CD4-positive, alpha-beta T cell treated with Interleukin-21 for 1 hour (primary cell): ENCODE results near the gene MAVS.
"Not testable (repeated sequence)": the region's sequence is repeated elsewhere in the genome, so short reads cannot be mapped to it uniquely, and the experiment has no call there.

Experiments
- DNase-seq: peaks from one replicate; pipeline ENCODE4 v3.0.0-alpha.2; 2020

The MAVS gene

DNA sequence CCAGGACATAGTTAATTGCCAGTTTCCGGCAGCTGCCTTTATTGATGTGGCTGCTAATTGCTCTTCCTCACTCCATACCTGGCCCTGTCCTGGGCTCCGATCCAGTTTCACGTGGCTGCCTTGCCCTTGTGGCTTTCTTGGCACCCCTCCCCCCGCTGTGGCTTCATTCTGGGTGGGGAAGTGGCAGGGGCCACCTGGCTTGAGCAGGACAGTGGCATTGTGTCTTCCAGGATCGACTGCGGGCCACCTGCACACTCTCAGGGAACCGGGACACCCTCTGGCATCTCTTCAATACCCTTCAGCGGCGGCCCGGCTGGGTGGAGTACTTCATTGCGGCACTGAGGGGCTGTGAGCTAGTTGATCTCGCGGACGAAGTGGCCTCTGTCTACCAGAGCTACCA is 10.8 kb downstream of the MAVS start:
- no peak for DNase-seq

DNA sequence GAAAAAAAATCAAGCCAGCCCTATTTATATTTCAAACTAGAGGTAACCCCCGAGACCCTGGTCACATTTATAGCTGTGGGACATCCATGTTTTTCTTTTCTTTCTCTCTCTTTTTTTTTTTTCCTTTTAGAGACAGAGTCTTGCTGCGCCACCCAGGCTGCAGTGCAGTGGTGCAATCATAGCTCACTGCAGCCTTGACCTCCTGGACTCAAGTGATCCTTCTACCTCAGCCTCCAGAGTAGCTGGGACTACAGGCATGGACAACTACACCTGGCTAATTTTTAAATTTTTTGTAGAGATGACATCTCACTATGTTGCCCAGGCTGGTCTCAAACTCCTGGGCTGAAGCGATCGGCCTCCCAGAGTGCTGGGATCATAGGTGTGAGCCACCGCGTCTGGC is 12.1 kb downstream of the MAVS start:
- DNase-seq = no peak

DNA sequence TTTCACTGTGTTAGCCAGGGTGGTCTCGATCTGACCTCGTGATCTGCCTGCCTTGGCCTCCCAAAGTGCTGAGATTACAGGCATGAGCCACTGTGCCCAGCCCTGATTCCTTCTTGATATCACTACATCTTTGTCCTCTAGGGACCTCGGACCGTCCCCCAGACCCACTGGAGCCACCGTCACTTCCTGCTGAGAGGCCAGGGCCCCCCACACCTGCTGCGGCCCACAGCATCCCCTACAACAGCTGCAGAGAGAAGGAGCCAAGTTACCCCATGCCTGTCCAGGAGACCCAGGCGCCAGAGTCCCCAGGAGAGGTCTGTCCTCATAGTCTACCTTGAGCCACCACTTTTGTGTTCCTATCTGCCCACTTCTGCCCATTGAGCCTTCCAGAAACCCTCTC is 14.6 kb downstream of the MAVS start:
- no peak for DNase-seq

DNA sequence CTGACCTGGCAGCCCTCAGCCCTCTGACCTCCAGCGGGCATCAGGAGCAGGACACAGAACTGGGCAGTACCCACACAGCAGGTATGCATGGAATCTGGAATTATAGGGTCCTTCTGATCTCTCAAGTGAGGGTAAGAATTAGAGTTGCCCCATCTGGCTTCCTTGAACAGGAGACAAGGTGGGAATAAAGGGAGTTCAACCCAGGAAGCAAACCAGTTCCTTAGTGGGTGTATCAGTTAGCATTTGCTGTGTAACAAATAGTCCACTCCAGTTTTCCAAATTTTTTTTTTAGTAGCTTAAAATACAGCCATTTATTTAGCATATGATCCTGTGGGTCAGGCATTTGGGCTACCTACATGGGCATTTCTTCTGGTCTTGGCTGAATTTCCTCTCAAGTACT is 15.7 kb downstream of the MAVS start:
- DNase-seq = no peak

DNA sequence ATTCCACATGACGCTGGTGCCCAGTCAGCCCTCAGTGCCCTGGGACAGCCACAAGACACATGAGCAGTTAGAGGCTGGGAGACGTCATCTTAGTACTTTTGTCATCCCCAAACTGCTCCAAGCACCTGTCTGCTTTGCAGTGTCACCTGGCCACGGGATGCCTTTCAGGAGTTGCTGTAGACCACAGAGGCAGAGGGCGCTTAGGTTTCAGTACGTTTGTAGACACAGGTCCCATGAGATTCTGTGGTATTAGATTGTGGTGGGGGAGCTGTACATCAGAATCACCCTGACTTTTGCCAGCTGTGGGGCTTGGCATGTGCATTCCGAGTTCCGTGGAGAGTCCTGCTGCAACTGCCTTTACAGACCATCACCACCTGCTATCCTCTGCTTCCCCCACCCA is 16.7 kb downstream of the MAVS start:
- no peak for DNase-seq

DNA sequence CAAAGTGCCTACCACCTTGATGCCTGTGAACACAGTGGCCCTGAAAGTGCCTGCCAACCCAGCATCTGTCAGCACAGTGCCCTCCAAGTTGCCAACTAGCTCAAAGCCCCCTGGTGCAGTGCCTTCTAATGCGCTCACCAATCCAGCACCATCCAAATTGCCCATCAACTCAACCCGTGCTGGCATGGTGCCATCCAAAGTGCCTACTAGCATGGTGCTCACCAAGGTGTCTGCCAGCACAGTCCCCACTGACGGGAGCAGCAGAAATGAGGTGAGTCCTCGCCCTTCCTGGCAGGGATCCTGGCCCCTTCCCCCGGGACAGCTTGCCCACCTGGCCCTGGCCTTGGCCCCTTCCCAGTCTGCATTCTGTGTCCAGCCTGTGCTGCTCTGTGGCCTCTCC is 17.9 kb downstream of the MAVS start:
- no peak for DNase-seq

DNA sequence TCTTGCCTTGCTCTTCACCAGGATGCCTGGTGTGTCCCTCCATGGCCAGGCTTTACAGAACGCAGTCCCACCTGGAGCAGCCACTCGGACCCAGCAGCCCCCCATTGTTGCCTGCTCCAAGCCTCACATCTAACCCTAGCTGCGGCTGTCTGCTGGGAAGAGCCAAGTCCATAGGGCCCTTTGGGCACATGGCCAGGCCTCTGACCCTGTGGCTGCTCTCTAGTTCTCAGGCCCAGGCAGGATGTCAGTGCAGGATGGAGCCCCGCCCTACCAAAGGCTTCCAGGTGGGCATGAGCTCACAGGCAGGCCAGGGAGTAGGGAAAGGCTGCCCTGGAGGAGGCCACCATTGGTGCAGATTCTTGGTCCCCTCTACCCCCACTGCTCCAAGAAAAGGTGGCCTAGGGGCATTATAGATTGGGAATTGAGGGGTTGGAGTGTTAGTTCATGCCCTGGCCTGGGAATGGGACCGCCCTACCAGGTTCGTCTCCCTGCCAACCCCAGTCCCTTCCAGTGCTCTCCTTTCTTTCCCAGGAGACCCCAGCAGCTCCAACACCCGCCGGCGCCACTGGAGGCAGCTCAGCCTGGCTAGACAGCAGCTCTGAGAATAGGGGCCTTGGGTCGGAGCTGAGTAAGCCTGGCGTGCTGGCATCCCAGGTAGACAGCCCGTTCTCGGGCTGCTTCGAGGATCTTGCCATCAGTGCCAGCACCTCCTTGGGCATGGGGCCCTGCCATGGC is 18.7 kb downstream of the MAVS start:
- no peak for DNase-seq

DNA sequence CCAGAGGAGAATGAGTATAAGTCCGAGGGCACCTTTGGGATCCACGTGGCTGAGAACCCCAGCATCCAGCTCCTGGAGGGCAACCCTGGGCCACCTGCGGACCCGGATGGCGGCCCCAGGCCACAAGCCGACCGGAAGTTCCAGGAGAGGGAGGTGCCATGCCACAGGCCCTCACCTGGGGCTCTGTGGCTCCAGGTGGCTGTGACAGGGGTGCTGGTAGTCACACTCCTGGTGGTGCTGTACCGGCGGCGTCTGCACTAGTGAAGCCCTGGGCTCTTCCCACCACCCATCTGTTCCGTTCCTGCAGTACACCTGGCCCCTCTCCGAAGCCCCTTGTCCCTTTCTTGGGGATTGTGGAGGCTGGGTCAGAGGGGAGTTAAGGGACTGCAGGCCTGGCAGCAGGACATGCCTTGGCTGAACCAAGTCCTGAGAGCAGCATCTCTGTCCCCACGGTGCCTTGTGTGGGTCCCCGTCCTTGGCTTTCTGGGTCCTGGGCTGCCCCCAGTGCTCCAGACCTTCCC is 19.3 kb downstream of the MAVS start:
- DNase-seq = no peak

DNA sequence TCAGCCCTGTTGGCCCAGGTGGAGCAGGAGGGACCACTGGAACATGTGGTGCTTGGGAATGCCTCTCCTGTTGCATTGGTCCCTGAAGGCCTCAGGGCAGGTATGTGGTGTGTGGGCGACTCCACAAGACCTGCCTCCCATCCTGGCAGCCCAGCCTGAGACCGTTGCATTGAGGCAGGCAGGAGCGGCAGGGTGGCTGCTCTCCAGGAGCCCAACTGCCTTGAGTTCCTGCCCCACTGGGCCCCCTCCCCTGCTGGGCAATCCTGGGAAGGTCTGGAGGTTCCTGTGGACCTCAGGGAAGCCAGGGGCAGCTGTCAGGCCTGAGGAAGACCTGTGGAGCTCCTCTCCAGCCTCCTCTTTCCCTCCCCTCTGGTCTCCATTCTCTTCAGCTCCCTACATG is 19.8 kb downstream of the MAVS start:
- no peak for DNase-seq

DNA sequence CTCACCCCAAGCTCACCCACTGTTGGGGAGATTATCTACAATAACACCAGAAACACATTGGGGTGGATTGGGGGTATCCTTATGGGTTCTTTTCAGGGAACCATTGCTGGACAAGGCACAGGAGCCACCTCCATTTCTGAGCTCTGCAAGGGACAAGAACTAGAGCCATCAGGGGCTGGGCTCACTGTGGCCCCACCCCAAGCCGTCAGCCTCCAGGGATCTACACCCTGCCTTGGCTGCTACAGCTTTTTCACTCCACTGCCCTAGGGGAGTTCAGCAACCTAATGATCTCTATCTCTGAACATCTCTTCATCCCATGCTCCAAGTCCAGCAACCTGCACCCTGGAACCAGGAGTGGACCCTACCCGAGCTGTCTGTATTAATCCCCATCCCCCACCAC is 21.2 kb downstream of the MAVS start:
- no peak for DNase-seq

DNA sequence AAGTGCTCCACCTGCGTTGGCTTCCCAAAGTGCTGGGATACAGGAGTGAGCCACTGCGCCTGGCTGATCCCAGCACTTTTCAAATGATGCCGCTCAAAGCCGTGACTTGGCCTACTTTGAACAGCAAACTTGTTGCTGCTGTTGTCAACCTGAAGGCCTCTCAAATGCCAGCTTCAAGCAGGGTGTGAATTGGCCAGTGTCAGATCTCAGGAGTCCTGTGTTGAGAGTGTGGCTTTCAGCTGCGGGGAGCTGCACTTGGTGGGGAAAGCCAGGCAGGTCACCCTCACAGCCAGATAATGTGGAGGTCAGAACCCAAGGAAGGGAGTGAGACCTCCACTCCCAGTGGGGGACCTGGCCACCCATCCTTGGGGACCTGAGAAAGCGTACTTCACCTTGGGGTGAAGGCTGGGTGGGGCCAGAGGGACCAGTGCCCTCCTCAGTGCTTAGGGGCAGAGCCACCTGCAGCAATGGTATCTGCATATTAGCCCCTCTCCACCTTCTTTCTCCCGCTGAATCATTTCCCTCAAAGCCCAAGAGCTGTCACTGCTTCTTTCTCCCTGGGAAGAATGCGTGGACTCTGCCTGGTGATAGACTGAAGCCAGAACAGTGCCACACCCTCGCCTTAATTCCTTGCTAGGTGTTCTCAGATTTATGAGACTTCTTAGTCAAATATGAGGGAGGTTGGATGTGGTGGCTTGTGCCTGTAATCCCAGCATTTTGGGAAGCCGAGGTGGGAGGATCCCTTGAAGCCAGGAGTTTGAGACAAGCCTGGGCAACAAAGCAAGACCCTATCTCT is 23.4 kb downstream of the MAVS start:
- DNase-seq = no peak

DNA sequence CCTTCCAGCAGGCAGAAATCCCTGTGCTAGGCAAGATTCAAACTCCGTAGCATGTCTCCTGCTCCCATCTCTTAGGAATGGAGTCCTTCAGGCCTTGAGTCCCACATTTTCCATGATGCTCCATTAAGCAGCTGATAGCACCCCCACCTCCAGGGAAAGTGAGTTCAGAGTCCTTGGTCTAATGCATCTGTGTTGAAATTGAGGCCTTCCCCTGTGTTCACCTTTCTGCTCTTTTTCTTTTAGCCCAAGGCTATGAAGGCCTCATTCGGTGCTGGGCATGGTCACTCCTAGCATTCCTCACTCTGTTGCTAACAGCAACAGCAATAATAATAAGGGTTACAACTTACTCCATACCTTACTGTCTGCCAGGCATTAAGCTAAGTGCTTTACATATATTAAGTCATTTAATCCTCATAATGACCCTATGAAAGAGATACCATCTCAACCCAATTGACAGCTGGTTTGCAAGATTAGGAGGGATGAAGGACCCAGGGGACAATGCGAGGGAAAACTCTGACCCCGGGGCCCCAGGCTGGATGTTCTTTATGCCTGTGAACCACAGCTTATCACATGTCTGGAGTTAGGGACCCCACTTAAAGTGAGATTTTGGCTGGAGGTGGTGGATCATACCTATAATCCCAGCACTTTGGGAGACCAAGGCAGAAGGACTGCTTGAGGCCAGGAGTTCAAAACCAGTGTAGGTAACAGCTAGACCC is 25.1 kb downstream of the MAVS start:
- no peak for DNase-seq

DNA sequence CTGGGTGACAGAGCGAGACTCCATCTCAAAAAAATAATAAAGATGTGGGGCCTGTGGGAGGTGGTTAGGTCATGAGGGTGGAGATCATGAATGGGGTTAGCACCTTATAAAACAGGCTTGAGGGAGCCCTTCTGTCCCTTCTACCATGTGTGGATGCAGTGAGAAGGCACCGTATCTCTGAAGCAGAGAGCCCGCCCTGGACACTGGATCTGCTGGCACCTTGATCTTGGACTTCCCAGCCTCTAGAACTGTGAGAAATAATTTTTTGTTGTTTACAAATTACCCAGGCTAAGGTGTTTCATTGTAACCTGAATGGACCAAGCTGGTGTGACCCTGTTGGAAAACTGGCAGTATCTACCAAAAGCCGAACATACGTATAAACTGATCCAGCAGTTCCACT is 26.9 kb downstream of the MAVS start:
- no peak for DNase-seq

DNA sequence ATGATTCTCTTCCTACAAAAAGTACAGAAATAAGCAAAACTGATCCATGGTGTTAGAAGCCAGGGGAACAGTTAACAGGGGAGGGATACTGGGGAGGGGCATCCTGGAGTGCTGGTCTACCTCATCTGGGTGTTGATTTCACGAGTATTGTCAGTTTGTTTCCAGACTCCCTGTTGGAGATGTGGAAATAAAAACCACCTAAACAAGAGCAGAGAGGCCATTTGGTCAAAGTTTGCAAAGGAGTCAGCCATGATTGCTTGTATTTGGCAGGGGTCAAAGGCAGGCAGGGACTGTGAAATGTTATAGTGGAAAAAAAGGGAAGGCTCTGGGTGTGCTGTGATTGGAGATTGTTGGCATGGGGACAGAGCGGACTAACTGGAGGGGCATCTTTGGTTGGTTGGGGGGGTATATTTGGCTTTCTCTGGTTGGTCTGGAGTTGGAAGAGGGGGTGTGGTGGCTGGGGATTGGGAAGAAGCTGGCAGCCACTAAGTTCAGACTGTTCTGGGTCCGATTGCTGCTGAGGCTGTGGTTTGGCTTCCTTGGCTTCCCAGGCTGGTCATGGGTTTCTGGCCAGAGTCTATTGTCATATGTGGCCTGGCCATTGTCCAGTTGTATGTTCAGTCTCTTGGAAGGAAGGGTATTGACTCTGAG is 27.7 kb downstream of the MAVS start:
- no peak for DNase-seq

DNA sequence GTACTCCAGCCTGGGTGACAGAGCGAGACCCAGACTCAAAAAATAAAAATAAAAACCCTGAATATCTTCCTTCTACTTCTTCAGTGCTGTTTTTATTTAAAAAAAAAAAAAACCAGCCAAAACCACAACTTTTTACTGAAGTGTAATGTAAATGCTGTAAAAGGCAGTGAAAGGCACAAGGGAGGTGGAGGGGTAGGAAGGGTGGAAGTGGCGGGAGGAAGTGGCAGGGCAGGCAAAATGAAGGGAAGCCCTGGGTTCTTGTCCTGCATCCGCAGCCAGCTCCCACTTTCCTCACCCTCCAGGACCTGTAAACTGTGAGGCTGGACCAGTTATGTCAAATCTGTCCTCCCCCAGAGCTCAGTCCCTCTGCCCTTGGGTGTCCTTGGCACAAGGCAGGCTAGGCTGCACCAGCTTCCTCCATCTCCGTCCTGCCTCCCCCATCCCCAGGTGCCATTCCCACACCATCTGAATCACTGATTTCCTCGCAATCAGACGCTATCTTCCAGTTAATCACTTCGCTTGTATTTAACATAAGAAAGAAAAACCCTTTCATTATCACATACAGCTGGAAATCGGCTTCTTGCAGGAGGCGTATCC is 28.8 kb downstream of the MAVS start:
- no peak for DNase-seq

DNA sequence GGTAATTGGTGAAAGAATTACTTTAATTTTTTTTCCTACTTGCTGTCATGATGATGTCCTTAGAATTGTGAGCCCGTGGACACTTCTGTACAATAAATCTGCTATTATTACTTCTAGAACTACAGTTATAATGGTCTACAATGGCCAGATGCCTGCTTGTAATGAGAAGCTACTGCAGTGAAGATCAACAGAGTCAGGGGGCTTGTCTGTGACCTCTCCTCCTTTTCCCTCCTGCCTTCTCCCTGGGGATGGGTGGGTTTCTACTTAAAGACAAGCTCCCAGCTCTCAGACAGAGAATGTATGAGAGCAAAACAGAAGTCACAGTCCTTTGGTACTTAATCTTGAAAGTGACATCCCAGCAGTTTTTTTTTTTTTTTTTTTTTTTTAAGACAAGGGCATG is 29.4 kb downstream of the MAVS start:
- DNase-seq = no peak

DNA sequence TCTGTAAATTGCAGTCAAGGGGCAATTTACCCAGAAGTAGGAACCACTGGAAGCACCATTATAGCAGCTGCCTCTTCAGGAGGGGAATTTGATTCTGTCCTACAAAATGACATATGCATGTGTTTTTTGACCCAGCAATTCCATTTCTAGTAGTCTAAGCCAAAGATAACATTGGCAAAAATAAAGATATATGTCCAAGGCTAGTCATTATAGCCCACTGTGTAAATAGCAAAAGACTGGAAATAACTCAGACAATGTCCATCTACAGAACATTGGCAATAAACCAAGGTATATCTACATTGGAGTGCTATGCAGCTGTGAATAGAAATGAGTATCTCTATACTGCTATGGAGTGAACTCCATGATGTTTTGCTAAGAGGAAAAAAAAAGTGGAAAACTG is 30.0 kb downstream of the MAVS start:
- no peak for DNase-seq

DNA sequence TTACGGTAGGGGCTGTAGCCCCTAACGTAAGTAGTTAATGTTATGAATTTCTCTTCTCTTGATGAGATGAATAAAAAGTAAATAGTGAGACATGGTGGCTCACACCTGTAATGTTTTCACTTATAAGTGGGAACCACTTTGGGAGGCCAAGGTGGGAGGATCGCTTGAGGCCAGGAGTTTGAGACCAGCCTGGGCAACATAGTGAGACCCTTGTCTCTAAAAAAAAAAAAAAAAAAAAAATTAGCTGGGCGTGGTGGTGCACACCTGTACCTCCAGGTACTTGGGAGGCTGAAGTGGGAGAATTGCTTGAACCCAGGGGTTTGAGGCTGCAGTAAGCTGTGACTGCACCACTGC is 32.3 kb downstream of the MAVS start:
- DNase-seq = not testable (repeated sequence)

DNA sequence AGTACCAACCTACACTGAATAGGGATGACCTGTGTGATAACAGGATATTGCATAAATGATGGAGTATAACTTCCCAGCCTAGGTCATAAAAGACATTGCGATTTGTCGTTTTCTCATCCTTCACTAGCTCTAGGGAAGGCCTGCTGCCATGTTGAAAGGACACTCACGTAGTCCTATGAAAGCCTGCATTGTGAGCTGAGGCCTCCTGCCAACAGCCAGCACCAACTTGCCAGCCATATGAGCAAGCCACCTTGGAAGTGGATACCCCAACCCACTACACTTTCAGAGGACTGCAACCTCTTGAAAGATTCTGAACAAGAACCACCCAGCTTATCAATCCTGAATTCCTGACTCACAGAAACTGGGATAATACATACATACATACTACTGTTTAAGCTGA is 39.1 kb downstream of the MAVS start:
- DNase-seq = no peak

DNA sequence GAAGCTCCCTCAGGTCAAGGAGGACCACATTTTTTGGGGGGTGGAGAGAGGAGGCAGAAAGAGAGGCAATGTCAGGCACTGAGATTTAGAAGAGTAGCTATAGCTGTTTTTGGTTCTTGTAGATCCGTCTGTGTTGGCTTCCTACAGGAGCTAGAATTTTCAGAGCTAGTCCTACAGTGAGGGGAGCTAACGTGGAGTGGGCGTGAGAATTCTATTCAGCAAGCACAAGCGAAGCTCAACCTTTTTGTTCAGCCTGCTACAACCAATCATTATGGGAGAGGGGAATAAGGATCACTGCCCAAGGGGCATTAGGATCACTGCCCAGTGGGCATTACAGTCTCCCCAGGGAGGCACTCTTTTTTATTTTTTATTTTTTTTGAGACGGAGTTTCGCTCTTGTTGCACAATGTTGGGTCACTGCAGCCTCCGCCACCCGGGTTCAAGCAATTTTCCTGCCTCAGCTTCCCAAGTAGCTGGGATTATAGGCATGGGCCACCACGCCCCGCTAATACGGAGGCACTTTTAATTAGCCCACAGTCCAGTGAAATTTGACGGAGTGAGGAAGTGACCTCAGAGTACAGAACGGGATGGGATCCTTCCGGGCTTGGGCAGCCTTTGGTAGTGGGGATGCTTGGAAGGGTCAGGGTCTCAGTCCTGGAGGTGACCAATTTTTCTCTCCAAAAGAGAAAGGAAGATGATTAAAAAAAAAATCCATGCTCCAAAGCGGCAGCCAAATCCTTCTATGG is 41.4 kb downstream of the MAVS start:
- no peak for DNase-seq

DNA sequence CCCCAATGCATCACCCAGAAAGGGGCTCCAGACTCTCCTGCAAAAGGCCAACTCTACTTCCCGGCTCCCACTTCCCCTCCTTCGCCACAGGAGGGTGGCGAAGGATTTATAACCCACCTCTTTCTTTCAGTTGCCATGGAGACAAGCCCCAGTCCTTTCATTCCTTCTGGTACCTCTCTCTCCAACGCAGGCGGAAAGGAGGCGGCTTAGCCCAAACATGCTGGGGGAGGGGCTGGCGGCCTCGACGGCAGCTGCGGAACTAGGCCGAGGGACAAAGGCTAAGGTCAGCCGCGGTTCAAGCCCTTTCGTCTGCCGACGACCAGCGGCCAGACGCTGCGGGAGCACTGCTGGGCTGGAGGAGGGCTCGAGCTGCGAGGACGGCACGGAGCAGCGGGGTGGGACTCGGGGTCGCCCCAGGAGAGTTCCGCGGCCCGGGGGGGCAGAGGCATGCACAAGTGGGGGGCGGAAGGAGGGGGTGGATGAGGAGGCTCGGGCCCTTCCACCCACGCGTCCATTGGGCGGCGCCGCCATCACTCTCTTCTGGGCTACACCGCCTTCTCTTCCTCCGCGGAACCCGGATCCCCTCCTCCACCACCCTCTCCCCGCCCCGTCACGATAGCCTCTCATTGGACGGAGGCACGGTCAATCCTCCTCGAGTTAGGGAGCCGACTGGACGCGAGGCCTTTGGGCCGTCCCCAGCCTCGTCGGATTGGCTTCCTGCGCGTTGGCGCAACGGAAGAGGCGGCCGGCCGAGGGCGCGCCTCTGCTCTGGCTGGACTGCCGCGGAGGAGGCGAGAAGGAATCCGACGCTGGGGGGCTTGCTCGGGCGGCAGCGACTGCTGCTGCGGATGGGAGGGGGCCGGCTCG is 42.2 kb downstream of the MAVS start, which contains the start of gene PANK2:
TSS of gene PANK2 (plus strand) at position 766 of the 867 bp plus-strand sequence.
- peak; percentile 98 for DNase-seq
